ENCODE measurements around the gene COLEC12. TPM values are rescaled to one million over a fixed set of nuclear protein-coding genes. Genes with fewer than 3 reads are reported as not detected.

Gene COLEC12
- total RNA-seq, 1 experiment from 2014 or later, result not detected

DNA sequence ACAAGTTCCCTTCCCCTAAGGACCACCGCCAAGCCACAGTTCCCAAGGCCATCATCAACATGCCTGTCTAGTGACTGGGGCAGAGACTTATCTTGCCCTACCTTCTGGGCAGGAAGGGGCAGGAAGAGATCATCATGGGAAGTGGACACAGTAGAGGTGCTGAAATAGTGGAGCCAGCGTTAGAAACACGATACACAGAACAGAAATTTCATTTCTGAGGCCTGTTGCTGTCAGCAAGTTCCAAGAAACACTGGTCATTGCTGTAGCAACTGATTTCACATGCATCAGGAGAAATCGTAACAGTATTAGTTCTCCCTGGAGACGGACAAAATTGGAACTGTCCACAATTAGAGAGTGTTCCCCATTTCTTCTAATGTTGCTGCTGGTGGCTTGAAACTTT lies 83.0 kb downstream of the COLEC12 start:
- no peak for TF ChIP-seq SRF (IDR thresholded peaks at IDR 0.05; ENCODE audit: low read depth)
- no peak for TF ChIP-seq EGR1 (IDR thresholded peaks at IDR 0.05; ENCODE audit: low read depth)
- TF ChIP-seq, protein P1, sequence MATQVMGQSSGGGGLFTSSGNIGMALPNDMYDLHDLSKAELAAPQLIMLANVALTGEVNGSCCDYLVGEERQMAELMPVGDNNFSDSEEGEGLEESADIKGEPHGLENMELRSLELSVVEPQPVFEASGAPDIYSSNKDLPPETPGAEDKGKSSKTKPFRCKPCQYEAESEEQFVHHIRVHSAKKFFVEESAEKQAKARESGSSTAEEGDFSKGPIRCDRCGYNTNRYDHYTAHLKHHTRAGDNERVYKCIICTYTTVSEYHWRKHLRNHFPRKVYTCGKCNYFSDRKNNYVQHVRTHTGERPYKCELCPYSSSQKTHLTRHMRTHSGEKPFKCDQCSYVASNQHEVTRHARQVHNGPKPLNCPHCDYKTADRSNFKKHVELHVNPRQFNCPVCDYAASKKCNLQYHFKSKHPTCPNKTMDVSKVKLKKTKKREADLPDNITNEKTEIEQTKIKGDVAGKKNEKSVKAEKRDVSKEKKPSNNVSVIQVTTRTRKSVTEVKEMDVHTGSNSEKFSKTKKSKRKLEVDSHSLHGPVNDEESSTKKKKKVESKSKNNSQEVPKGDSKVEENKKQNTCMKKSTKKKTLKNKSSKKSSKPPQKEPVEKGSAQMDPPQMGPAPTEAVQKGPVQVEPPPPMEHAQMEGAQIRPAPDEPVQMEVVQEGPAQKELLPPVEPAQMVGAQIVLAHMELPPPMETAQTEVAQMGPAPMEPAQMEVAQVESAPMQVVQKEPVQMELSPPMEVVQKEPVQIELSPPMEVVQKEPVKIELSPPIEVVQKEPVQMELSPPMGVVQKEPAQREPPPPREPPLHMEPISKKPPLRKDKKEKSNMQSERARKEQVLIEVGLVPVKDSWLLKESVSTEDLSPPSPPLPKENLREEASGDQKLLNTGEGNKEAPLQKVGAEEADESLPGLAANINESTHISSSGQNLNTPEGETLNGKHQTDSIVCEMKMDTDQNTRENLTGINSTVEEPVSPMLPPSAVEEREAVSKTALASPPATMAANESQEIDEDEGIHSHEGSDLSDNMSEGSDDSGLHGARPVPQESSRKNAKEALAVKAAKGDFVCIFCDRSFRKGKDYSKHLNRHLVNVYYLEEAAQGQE (IDR thresholded peaks at IDR 0.05; ENCODE audit: low read depth), result no peak
- no peak for TF ChIP-seq RAD21 (IDR thresholded peaks at IDR 0.05; ENCODE audit: low read depth)
- no peak for TF ChIP-seq POLR2AphosphoS5 (IDR thresholded peaks at IDR 0.05; ENCODE audit: low read depth, low read length)
- TF ChIP-seq CBX3 (IDR thresholded peaks at IDR 0.05; ENCODE audit: low read depth), result no peak
- TF ChIP-seq FOSL1 (IDR thresholded peaks at IDR 0.05; ENCODE audit: low read depth), result no peak
- TF ChIP-seq CEBPB (IDR thresholded peaks at IDR 0.05; ENCODE audit: low read depth), result no peak
- TF ChIP-seq, protein P2, sequence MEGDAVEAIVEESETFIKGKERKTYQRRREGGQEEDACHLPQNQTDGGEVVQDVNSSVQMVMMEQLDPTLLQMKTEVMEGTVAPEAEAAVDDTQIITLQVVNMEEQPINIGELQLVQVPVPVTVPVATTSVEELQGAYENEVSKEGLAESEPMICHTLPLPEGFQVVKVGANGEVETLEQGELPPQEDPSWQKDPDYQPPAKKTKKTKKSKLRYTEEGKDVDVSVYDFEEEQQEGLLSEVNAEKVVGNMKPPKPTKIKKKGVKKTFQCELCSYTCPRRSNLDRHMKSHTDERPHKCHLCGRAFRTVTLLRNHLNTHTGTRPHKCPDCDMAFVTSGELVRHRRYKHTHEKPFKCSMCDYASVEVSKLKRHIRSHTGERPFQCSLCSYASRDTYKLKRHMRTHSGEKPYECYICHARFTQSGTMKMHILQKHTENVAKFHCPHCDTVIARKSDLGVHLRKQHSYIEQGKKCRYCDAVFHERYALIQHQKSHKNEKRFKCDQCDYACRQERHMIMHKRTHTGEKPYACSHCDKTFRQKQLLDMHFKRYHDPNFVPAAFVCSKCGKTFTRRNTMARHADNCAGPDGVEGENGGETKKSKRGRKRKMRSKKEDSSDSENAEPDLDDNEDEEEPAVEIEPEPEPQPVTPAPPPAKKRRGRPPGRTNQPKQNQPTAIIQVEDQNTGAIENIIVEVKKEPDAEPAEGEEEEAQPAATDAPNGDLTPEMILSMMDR (IDR thresholded peaks at IDR 0.05 in 2 of 3, conservative IDR thresholded peaks at IDR 0.05 in 1 of 3; ENCODE audit: borderline replicate concordance in 1 of 3, insufficient read depth in 1 of 3, low read depth in 2 of 3, low read length in 2 of 3), result no peak
- TF ChIP-seq ZNF274 (IDR thresholded peaks at IDR 0.05; ENCODE audit: low read depth, low read length), result no peak
- TF ChIP-seq, protein P3, sequence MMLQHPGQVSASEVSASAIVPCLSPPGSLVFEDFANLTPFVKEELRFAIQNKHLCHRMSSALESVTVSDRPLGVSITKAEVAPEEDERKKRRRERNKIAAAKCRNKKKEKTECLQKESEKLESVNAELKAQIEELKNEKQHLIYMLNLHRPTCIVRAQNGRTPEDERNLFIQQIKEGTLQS (IDR thresholded peaks at IDR 0.05), result no peak
- no peak for TF ChIP-seq JUND (IDR thresholded peaks at IDR 0.05)
- TF ChIP-seq EZH2 (IDR thresholded peaks at IDR 0.05), result no peak
- no peak for TF ChIP-seq ZFX (IDR thresholded peaks at IDR 0.05)
- ATAC-seq, result no peak

More for the DNA sequence above, 83.0 kb downstream of the COLEC12 start:
- H3K79me2 ChIP-seq (ENCODE audit: insufficient read depth, low read length), result no peaks in the 10 kb centered on the region
- H3K27ac ChIP-seq (ENCODE audit: low read depth, low read length), result no peak overlapping the region
- no peak overlapping the region for H3K4me3 ChIP-seq (replicated peaks in 1 of 2; ENCODE audit: low read depth in 1 of 2, low read length in 2 of 2)
- no peaks in the 10 kb centered on the region for H3K27me3 ChIP-seq (ENCODE audit: insufficient read depth, low read length)
- H3K9me3 ChIP-seq (ENCODE audit: control insufficient read depth in 1 of 2, insufficient read depth in 1 of 2, low read depth in 1 of 2, low read length in 2 of 2), result no peaks in the 10 kb centered on the region
- no peaks in the 10 kb centered on the region for H3K36me3 ChIP-seq (ENCODE audit: control insufficient read depth in 1 of 2, insufficient read depth in 2 of 2, low read length in 2 of 2)
- intact Hi-C loops (cut with micrococcal nuclease), result no loop called here
- DNase-seq (ENCODE audit: low read depth, low spot score), result no peak
- H3K9ac ChIP-seq (ENCODE audit: low read length), result no peak overlapping the region
- no TSS peak for BruUV-seq (replicated peaks)
- no peak overlapping the region for H3K4me2 ChIP-seq (ENCODE audit: low read length)
- H2AFZ ChIP-seq (ENCODE audit: low read depth, low read length, poor library complexity, severe bottlenecking), result no peak overlapping the region
- H3K9me2 ChIP-seq (ENCODE audit: insufficient read depth), result no peaks in the 10 kb centered on the region
- CTCF ChIA-PET, result no interaction called here
- peaks cover 2 to 21% of the 10 kb centered on the region in 2 experiments; a peak in 2 of 4 replicates for H3K4me1 ChIP-seq (ENCODE audit: control insufficient read depth in 1 of 2, insufficient read depth in 2 of 2, low read length in 2 of 2)
- H4K20me1 ChIP-seq (ENCODE audit: insufficient read depth), result no peaks in the 10 kb centered on the region
- POLR2A ChIA-PET, result no interaction called here
- RAD21 ChIA-PET (ENCODE audit: low non-redundant PET in 1 of 2, low total read pairs in 2 of 2, uncharacterized antibody in 2 of 2, unreplicated experiment in 2 of 2), result no interaction called here

Measured in HCT116 (cell line).